ENCODE measurements around the gene KRT7. TPM values are rescaled to one million over a fixed set of nuclear protein-coding genes. Genes with fewer than 3 reads are reported as not detected.

The KRT7 gene
- total RNA-seq, 1 donor from 2014 or later: 664 TPM

DNA sequence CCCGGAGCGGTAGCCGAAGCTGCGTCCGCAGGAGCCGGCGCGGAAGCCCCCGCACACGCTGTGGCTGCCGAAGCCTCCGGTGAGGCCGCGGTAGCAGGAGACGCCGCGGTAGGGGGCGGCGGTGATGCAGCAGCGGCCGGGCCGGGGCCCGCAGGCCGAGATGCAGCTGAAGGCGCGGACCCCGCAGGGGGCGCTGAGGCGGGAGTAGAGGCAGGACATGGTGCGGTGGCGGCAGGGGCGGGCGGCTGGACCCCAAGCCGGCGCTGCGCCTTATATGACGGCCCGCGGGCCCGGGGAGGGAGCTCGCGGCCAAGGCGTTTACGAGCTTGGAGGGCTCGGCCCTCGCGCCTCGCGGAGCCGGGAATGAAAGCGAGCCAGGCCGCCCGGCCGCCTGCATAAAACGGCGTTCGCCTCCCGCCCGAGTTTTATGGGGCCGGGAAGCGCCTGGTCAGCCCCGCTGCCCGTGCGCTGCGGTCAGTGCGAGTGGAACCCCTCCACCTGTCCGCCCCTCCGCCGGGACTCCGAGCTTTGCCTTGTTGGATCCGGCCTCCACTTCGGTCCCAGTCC lies 25.4 kb downstream of the KRT7 start:
- DNase-seq (peak; percentile 66), ATAC-seq (peak; percentile 34)
- H3K36me3 ChIP-seq: no peaks in the 10 kb centered on the region
- H3K4me3 ChIP-seq: no peak overlapping the region
- intact Hi-C loops (cut with DNase I): no loop called here
- peaks cover 8% of the 10 kb centered on the region for H3K4me1 ChIP-seq
- H3K27me3 ChIP-seq: peaks cover 38% of the 10 kb centered on the region
- no peaks in the 10 kb centered on the region for H3K9me3 ChIP-seq
- no peak overlapping the region for H3K27ac ChIP-seq
- TF ChIP-seq, protein P1, sequence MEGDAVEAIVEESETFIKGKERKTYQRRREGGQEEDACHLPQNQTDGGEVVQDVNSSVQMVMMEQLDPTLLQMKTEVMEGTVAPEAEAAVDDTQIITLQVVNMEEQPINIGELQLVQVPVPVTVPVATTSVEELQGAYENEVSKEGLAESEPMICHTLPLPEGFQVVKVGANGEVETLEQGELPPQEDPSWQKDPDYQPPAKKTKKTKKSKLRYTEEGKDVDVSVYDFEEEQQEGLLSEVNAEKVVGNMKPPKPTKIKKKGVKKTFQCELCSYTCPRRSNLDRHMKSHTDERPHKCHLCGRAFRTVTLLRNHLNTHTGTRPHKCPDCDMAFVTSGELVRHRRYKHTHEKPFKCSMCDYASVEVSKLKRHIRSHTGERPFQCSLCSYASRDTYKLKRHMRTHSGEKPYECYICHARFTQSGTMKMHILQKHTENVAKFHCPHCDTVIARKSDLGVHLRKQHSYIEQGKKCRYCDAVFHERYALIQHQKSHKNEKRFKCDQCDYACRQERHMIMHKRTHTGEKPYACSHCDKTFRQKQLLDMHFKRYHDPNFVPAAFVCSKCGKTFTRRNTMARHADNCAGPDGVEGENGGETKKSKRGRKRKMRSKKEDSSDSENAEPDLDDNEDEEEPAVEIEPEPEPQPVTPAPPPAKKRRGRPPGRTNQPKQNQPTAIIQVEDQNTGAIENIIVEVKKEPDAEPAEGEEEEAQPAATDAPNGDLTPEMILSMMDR (IDR thresholded peaks at IDR 0.05): no peak

DNA sequence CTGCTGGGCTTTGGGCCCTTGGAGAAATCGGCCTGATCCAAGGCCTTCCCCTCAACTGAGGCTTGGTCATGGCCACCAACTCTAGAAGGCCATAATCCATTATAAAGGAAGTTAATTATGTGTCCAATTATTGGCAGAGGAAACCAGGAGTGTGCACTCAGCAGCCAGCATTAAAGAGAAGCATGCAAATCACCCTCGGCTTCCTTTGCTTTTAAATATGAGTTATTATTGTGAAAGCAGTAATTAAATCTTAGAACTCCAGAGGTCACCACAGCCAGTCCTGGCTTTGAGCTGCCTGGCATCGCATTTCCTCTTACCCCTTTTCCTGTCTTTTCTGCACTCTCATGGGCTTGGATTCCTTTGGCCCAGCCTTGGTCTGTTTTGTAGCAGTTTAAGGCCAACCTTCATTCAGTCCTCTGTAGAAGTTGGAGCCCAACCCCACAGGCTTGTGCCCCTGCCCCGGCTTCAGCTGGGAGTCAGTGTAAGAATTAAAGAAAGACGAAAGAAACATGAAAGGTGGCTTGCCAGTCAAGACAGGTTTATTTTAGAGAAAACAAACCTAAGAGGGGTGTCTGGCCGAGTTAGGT lies 26.7 kb downstream of the KRT7 start:
- Histone ChIP-seq H3K36me3 (no peaks in the 10 kb centered on the region), H3K9me3 (no peaks in the 10 kb centered on the region), H3K4me3 (no peak overlapping the region), H3K27ac (no peak overlapping the region), H3K27me3 (peaks cover 38% of the 10 kb centered on the region), H3K4me1 (peaks cover 8% of the 10 kb centered on the region)
- DNase-seq (peak; percentile 25), ATAC-seq (no peak)
- TF ChIP-seq, protein P1 (IDR thresholded peaks at IDR 0.05): no peak
- intact Hi-C loops (cut with DNase I): no loop called here

DNA sequence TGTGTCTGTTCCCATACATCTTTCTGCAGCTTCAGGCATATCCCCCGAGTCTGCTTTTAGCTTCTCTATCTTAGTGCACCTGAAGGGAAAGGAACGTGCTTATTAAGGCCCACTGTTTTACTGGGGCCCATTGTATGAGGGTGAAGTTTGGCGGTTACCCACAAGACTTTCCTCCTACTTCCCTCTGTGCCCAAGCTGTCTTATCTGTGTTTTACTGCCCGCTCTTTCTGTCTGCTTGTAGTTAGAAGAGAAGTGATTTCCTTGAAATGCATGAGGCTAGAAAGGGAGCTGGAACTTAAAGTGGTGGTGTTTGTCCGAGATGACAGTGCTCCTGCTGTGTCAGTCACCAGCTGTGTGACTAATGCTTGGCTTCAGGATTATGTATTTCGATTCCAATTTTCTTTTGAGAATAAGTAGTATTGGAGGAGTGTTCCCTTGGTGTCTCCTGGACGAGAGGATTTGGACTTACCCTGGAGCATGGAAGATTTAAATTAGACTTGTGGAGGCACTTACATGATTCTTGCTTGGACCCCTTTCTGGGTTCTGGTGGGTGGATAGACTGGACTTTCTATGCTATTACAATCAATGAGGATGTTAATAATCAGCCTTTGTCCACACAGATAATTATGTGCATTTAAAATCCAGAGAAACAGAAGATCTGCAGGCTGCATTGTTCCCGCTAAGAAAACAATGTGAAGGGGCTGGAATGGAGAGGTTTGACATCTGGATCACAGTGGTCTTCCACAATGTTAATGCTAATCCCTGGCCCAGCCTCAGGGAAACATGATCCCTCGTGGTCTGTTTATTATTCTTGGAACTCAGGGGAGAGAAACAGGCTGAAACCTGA lies 27.5 kb downstream of the KRT7 start:
- H3K9me3 ChIP-seq: no peaks in the 10 kb centered on the region
- no peaks in the 10 kb centered on the region for H3K36me3 ChIP-seq
- H3K27me3 ChIP-seq: peaks cover 38% of the 10 kb centered on the region
- H3K4me1 ChIP-seq: peaks cover 8% of the 10 kb centered on the region
- no peak overlapping the region for H3K27ac ChIP-seq
- no peak overlapping the region for H3K4me3 ChIP-seq
- intact Hi-C loops (cut with DNase I): no loop called here
- no peak for DNase-seq
- ATAC-seq: no peak
- TF ChIP-seq, protein P1 (IDR thresholded peaks at IDR 0.05): no peak

DNA sequence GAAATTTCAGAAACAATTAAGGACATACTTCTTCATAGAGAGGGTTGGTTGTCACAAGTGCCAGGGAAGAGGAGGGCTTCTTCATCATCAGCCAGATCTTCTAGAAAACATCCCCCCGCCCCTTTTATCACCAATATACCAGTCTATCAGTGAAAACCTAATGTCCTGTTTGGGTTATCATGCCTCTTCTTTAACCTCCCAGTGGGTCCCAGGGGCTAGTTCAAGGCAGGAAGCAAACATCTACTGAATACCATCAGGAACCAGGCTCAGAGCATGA lies 28.1 kb downstream of the KRT7 start:
- no peak overlapping the region for H3K27ac ChIP-seq
- H3K4me1 ChIP-seq: peaks cover 8% of the 10 kb centered on the region
- TF ChIP-seq, protein P1 (IDR thresholded peaks at IDR 0.05): no peak
- DNase-seq: no peak
- no peaks in the 10 kb centered on the region for H3K36me3 ChIP-seq
- ATAC-seq: no peak
- H3K9me3 ChIP-seq: no peaks in the 10 kb centered on the region
- no peak overlapping the region for H3K4me3 ChIP-seq
- intact Hi-C loops (cut with DNase I): no loop called here
- H3K27me3 ChIP-seq: peaks cover 38% of the 10 kb centered on the region

DNA sequence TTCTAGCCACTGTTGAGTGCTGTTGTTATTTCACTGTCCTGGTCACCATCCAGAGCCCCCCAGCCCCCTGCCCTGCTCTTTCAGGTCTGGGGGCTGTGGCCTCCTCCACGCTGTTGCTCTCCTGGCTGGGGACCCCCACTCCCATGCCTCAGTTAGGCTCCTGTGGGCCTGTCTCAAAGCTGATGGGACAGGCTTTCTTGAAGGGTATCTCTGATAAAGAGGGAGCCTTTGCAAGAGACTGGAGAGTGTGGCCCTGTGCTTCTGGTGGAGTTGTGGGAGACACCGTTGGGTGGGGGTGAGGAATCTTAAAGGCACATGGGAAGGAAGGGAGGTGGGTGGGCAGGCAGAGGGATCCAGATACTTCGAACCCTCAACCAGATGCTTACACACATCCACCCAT lies 29.2 kb downstream of the KRT7 start:
- no peak for ATAC-seq
- H3K27me3 ChIP-seq: peaks cover 26% of the 10 kb centered on the region
- TF ChIP-seq, protein P1 (IDR thresholded peaks at IDR 0.05): no peak
- no peaks in the 10 kb centered on the region for H3K36me3 ChIP-seq
- no peaks in the 10 kb centered on the region for H3K9me3 ChIP-seq
- no peak overlapping the region for H3K4me3 ChIP-seq
- H3K27ac ChIP-seq: no peak overlapping the region
- DNase-seq: peak; percentile 26
- intact Hi-C loops (cut with DNase I): no loop called here
- peaks cover 8% of the 10 kb centered on the region for H3K4me1 ChIP-seq

Measured in upper lobe of right lung (tissue), 1 donor.